Parathyroid adenoma (tissue), 2 donors: ENCODE data around the gene KMT2C.

Experiments
- H2AFZ ChIP-seq: fragments of 300-600 bp; sonication (generic); one replicate; pipeline ENCODE4 v1.7.0; 2017; ENCODE audit warnings: antibody characterized with exemption, mild to moderate bottlenecking
- H3K27ac ChIP-seq: fragments of 300-600 bp; sonication (generic); one replicate; pipeline ENCODE4 v1.7.0; 2017
- H3K27me3 ChIP-seq: fragments of 300-600 bp; sonication (generic); one replicate; pipeline ENCODE4 v1.7.0; 2017; ENCODE audit warnings: low read length; ENCODE audit not compliant: control insufficient read depth, insufficient read depth
- H3K36me3 ChIP-seq: fragments of 300-600 bp; sonication (generic); one replicate; pipeline ENCODE4 v1.7.0; 2017; ENCODE audit warnings: low read length; ENCODE audit not compliant: control insufficient read depth, insufficient read depth
- H3K4me1 ChIP-seq: fragments of 300-600 bp; sonication (generic); one replicate; pipeline ENCODE4 v1.7.0; 2017; ENCODE audit warnings: control low read depth
- H3K4me2 ChIP-seq: fragments of 300-600 bp; sonication (generic); one replicate; pipeline ENCODE4 v1.7.0; 2017; ENCODE audit warnings: low read length
- H3K4me3 ChIP-seq: fragments of 300-600 bp; sonication (generic); one replicate; pipeline ENCODE4 v1.7.0; 2017; ENCODE audit warnings: low read depth, low read length
- H3K79me2 ChIP-seq: fragments of 300-600 bp; sonication (generic); one replicate; pipeline ENCODE4 v1.7.0; 2017; ENCODE audit warnings: control low read depth
- H3K9ac ChIP-seq: fragments of 300-600 bp; sonication (generic); one replicate; pipeline ENCODE4 v1.7.0; 2017; ENCODE audit warnings: mild to moderate bottlenecking
- H3K9me3 ChIP-seq: fragments of 300-600 bp; sonication (generic); one replicate; pipeline ENCODE4 v1.7.0; 2017; ENCODE audit warnings: low read length; ENCODE audit not compliant: control insufficient read depth
- CTCF ChIP-seq: fragments of 300-600 bp; sonication (generic); IDR thresholded peaks from one replicate; pipeline ENCODE4 v1.7.0; 2017; ENCODE audit warnings: antibody characterized with exemption, mild to moderate bottlenecking
- donor health status: primary hyperparathyroidism.

The KMT2C gene

GRCh38 chr7:152189061-152189460, 246.7 kb downstream of the KMT2C start:
- Histone ChIP-seq H3K36me3 (no peaks in the 10 kb centered on the region), H3K4me1 (no peaks in the 10 kb centered on the region), H3K9ac (no peak overlapping the region), H3K27me3 (no peaks in the 10 kb centered on the region), H3K27ac (no peak overlapping the region), H3K9me3 (no peaks in the 10 kb centered on the region), H3K4me2 (no peak overlapping the region), H2AFZ (no peak overlapping the region), H3K79me2 (no peaks in the 10 kb centered on the region), H3K4me3 (no peak overlapping the region)
- no peak for TF ChIP-seq CTCF

GRCh38 chr7:152185558-152185957, 250.2 kb downstream of the KMT2C start:
- Histone ChIP-seq H3K4me1 (no peaks in the 10 kb centered on the region), H3K4me3 (no peak overlapping the region), H3K9me3 (no peaks in the 10 kb centered on the region), H3K9ac (no peak overlapping the region), H3K79me2 (no peaks in the 10 kb centered on the region), H2AFZ (no peak overlapping the region), H3K4me2 (no peak overlapping the region), H3K27ac (no peak overlapping the region), H3K36me3 (no peaks in the 10 kb centered on the region), H3K27me3 (no peaks in the 10 kb centered on the region)
- TF ChIP-seq CTCF = no peak

GRCh38 chr7:152180587-152180986, 255.2 kb downstream of the KMT2C start:
- Histone ChIP-seq H3K9me3 (no peaks in the 10 kb centered on the region), H3K4me3 (no peak overlapping the region), H3K9ac (no peak overlapping the region), H3K4me2 (no peak overlapping the region), H3K27ac (no peak overlapping the region), H3K79me2 (no peaks in the 10 kb centered on the region), H2AFZ (no peak overlapping the region), H3K27me3 (no peaks in the 10 kb centered on the region), H3K36me3 (no peaks in the 10 kb centered on the region), H3K4me1 (no peaks in the 10 kb centered on the region)
- TF ChIP-seq CTCF = no peak

- H3K79me2 ChIP-seq = no peaks in the 10 kb centered on the region
- H3K27me3 ChIP-seq = no peaks in the 10 kb centered on the region
- no peak overlapping the region for H3K4me2 ChIP-seq
- H3K27ac ChIP-seq = no peak overlapping the region
- H3K9me3 ChIP-seq = no peaks in the 10 kb centered on the region
- H3K9ac ChIP-seq = no peak overlapping the region
- no peak overlapping the region for H2AFZ ChIP-seq
- H3K36me3 ChIP-seq = no peaks in the 10 kb centered on the region
- no peak overlapping the region for H3K4me3 ChIP-seq
- no peak for TF ChIP-seq CTCF
- H3K4me1 ChIP-seq = no peaks in the 10 kb centered on the region
Observed at GRCh38 chr7:152180048-152180447, 255.8 kb downstream of the KMT2C start.

- Histone ChIP-seq H2AFZ (no peak overlapping the region), H3K4me1 (no peaks in the 10 kb centered on the region), H3K4me2 (no peak overlapping the region), H3K27ac (no peak overlapping the region), H3K9ac (no peak overlapping the region), H3K79me2 (no peaks in the 10 kb centered on the region), H3K27me3 (no peaks in the 10 kb centered on the region), H3K4me3 (no peak overlapping the region), H3K36me3 (no peaks in the 10 kb centered on the region), H3K9me3 (no peaks in the 10 kb centered on the region)
- no peak for TF ChIP-seq CTCF
Observed at GRCh38 chr7:152178405-152179058, 257.3 kb downstream of the KMT2C start.
